DLD1 (cell line): Measurements from ENCODE around the gene GALNTL6.
"Not testable (repeated sequence)": the region's sequence is repeated elsewhere in the genome, so short reads cannot be mapped to it uniquely, and the experiment has no call there.

Experiments
- in situ Hi-C: cut with HindIII; loops from 2 replicates; pipeline ENCODE4 v1.10.0; 2017; ENCODE audit warnings: low sequenced_read_pairs

GALNTL6 gene

GRCh38 chr4:172708184-172708583, 895.0 kb downstream of the GALNTL6 start:
- in situ Hi-C loops: no loop called here

DNA sequence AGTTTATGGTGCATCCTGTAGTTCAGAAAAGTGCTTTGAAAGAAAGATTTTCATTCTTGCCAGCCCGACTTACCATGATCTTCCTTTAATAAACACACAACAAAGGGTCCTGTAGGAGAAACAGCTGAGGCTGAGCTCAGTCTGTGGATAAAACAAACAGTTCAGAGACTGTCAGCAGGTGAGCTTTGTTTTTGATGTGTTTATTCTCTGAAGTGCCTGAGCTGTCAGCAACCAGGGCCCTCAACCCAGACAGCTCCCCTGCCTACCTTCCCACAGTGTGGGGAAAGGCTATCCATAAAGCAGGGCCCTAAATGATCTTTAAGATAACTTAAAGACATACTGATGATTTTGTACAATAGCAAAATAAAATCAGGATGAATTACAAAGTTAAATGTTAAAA, 896.2 kb downstream of the GALNTL6 start:
- in situ Hi-C loops: no loop called here

DNA sequence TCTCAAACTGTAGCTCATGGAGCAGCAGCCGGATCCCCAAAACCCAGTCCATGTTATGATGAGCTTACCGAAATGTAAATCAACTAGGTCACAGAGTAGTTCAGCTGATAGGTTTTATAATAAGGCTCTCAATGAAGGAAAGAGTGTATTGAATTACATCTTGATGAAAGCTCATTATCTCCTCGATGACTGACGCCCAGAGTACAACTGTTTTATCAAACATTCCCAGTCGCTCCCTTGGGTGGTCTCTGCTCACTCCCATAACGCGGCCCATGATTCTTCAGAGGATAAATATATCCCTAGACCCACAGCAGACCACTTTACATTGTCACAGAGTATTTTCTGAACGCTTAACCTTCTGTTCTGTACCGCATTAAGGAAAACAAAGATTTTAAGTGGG, 903.1 kb downstream of the GALNTL6 start:
- in situ Hi-C loops: no loop called here

DNA sequence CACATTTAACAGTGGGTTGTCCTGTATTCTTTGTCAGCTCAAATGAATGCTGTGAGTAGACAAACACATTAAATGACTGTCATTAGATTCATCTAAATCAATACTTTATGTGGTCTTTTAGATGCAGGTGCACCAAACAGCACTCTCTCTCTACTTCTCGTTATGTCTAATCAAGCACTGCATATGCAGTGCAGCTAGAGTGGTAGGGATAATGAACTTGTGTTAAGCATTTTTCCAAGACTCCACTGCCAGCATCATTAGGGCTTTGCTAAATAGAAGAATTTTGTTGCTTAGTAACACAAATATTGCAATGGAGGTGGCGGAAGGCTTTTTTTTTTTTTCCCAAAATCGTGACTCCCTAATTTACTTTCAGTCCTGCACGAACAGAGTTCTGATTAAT, 908.5 kb downstream of the GALNTL6 start:
- in situ Hi-C loops: no loop called here

DNA sequence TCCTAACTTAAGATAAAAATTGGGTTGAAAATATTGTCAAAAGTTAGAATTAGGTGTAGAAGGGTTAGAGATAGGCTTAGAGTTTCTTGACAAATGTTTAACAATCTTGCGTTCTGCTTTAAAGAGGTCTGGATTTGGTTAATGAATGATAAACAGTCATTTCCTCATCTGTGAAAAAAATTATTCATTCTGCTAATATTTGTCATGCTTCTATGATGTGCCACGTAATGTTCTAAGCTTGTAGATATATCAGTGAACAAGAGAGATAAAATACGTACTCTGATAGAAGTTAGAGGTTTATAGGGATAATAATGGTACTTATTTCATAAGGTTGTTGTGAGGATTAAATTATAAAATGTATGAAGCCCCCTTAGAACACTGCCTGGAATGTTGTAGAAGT, 912.4 kb downstream of the GALNTL6 start:
- in situ Hi-C loops: no loop called here

DNA sequence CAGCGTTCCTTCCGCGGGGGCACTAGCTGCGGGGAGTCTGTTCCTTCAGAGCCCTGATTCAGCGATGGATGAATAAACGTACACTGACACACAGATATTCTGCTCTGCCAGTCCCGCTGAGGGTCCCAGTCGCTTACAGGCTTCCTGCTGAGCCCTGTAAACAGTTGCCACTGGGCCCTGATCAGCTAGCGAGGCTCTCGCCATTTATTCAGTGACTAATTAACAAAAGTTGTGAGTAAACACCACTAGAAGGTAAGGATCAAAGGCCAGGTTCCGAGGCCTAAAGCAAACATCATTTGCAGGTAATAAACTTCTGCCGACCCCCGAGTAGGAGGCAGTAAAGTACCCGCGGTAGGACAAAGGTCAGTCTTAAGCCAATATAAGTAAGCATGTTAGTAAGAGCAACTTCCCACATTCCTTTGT, 912.8 kb downstream of the GALNTL6 start:
- in situ Hi-C loops: no loop called here

DNA sequence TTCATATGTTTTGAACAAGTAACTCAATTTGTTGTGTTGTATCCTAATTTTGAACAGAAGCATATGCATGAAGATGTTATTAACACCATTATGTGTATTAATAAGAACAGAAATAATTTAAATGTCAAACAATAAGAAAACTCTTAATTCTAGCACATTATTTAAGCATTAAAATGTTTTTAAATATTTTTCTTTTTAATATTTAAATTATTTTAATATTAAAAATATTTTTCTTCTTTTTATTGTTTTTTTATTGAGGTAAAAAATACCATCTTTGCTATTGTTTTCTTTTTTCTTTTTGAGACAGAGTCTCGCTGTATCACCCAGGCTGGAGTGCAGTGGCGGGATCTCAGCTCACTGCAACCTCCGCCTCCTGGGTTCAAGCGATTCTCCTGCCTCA, 914.4 kb downstream of the GALNTL6 start:
- in situ Hi-C loops: no loop called here

GRCh38 chr4:172733645-172734044, 920.4 kb downstream of the GALNTL6 start:
- in situ Hi-C loops: not testable (repeated sequence)

GRCh38 chr4:172734555-172734954, 921.4 kb downstream of the GALNTL6 start:
- in situ Hi-C loops: no loop called here

GRCh38 chr4:172736046-172736445, 922.8 kb downstream of the GALNTL6 start:
- in situ Hi-C loops: no loop called here

GRCh38 chr4:172740434-172740833, 927.2 kb downstream of the GALNTL6 start:
- in situ Hi-C loops: no loop called here

DNA sequence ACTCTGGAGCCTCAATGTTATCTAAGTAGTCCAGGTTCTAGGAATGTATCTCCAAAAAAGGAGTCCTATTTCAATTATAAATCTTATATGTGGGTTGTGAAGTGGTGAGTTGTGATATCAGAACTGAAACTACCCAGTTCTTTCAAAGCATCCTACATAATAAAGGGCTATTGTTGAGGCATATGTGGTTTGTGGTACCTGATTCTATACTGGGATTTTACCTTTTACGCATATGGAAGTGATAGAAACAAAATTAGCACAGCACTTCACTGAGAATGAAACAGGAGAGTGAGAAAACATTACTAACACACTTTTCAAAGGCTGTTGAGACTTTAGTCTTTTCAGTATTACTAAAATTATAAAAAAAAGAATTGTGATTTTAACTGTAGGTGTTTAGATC, 937.7 kb downstream of the GALNTL6 start:
- in situ Hi-C loops: no loop called here

GRCh38 chr4:172751550-172751949, 938.3 kb downstream of the GALNTL6 start:
- in situ Hi-C loops: no loop called here

GRCh38 chr4:172758586-172759340, 945.6 kb downstream of the GALNTL6 start:
- in situ Hi-C loops: no loop called here

GRCh38 chr4:172760512-172760911, 947.3 kb downstream of the GALNTL6 start:
- in situ Hi-C loops: no loop called here

DNA sequence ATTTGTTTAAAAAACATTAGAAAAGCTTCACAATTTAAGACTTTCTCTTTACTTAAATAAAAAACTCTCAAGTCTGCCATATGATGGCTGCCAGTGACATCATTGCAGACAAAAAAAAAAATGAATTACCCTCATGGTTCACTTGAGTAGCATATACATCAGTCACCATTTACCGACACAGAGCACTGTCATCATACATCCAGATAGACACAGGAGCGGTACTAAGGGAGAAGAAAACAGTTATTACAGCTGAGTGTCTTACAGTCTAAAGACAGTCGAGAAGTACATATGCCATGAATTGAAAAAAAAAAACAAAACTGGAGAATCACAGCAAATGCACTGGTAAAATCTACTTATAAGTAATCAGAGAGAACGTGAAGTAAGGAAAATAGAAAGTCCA, 949.7 kb downstream of the GALNTL6 start:
- in situ Hi-C loops: no loop called here

GRCh38 chr4:172770787-172771186, 957.6 kb downstream of the GALNTL6 start:
- in situ Hi-C loops: no loop called here

GRCh38 chr4:172772781-172773180, 959.6 kb downstream of the GALNTL6 start:
- in situ Hi-C loops: no loop called here

GRCh38 chr4:172776203-172776861, 963.1 kb downstream of the GALNTL6 start:
- in situ Hi-C loops: no loop called here

DNA sequence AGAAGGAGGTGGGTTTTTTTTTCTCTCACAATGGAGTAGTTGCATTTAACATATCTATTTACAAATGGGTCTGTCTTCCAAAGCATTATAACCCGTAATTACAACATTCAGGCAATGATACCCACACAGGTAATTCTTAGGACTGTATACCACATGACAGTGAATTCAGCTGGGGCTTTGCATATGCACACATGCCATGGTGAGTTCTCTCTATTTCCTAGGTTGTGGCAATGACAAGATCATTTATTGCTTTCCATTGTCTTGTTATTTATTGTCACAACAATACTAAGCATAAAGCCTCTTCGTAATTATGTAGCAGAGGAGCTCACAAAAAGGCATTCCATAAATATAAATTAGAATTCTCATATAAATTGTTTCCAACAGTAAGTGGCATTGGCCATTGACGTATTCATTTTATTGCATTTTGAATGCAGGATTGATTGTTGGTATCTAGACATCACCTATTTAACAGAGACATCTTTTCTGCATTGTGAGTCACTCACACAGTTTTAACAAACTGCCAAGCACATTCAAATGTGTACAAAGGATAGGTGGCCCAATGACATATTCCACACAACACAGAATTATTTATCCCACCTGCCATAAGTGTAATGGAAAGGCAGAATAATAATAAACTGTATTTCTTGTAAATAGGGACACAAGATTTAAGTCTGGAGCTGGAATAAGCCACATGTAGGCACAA, 964.7 kb downstream of the GALNTL6 start:
- in situ Hi-C loops: no loop called here

- in situ Hi-C loops: no loop called here
Measured at GRCh38 chr4:172778583-172778982, 965.4 kb downstream of the GALNTL6 start.

DNA sequence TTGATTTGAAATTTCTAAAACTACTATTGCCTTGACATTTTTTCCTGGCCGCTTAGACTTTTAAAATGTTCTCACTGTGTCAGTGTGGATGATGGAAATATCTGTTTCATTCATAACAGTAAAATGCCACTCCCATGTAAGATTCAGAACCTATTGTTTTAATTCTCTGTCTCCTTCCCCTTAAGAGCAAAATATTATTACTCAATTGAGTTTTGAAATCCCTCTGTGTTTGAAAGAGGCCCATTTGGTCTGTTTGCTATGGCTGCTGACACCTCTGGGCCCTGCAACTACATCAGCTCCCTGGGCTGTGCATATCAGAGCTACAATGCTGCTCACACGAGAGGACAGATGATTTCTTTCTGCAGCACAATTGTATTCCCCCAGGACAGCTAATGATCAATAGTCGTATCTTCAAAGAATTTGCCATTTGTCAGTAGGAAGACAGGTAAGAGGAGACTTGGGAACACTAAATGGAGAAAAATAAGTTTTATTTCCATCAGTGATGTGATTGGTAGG, 967.4 kb downstream of the GALNTL6 start:
- in situ Hi-C loops: no loop called here
